Stimulated activated CD4-positive, alpha-beta T cell treated with anti-CD3 and anti-CD28 coated beads, Interleukin-15, amount 100 ng/mL, for 24 hours (primary cell): ENCODE measurements around the gene SDK1.

Source experiments
- DNase-seq: peaks from one replicate; pipeline ENCODE4 v3.0.0-alpha.2; 2020

The SDK1 gene

GRCh38 chr7:3594901-3595300 lies 293.8 kb downstream of the SDK1 start:
- DNase-seq, result no peak

DNA sequence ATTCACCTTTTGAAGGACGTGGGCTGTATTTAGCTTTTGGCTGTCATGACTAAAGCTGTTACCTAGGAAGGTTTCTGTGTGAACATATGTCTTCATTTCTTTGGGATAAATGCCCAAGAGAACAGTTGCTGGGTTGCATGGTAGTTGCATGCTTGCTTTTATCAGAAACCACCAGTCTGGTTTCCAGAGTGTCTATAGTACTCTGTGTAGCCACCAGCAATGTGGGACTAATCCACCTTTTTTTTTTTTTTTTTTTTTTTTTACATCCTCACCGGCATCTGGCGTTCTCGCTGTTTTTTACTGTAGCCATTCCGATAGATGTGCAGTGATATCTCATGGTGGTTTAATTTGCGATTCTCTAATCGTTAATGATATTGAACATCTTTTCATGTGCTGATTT lies 297.8 kb downstream of the SDK1 start:
- DNase-seq, result no peak

DNA sequence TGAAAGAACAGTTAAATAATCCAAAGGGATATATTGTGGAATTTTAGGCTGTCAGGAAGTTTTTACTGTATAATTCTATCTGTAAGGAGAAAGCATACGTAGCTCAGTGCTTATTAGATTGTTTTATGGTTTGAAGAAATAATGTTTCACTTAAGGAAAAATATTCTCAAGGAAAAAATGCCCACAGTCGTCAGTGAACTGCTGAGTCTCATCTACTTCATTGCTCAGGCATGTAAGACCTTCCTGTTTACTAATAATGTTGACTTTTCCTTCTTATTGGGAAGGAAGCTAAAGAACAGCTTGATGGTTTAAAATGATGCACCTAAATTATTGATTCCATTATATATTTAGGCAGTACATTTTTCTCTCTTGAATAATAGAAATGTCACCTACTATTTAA lies 304.2 kb downstream of the SDK1 start:
- no peak for DNase-seq

DNA sequence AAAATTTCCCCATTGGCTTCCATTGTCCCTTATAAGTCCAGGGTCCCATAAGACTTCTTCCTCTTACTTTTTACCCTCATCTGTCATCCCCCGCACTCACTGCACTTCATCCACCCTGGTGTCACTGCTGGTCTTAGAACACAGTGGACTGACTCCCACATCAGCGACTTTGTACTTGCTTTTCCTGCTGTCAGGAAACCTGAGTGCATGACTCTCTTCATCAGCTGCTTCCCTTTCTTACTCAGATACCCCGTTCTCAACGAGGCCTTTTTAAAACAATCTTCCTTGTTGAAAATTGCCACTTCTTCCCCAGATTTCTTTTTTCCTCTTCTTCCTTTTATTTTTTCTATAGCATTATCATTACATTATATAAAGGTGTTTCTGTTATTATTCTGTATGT lies 305.4 kb downstream of the SDK1 start:
- no peak for DNase-seq

DNA sequence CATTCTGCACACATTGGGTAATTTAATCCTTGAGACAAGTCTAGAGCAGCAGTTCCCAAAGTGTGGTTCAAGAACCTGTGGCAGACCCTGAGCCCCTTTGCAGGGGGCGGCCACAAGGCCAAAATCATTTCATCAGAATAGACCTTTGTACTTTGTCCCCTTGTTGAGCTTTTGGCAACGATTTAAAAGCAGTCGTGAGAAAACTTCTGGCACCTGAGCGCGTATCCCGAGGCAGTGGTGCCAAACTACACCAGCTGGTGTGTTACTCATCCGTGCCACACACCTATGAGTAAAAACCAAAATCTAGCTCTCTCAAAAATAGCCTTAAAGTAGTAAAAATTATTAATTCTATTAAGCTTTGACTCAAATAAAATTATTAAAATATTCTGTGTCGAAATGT lies 306.8 kb downstream of the SDK1 start:
- no peak for DNase-seq

- DNase-seq, result no peak
Measured at GRCh38 chr7:3616306-3616705, 315.3 kb downstream of the SDK1 start.

DNA sequence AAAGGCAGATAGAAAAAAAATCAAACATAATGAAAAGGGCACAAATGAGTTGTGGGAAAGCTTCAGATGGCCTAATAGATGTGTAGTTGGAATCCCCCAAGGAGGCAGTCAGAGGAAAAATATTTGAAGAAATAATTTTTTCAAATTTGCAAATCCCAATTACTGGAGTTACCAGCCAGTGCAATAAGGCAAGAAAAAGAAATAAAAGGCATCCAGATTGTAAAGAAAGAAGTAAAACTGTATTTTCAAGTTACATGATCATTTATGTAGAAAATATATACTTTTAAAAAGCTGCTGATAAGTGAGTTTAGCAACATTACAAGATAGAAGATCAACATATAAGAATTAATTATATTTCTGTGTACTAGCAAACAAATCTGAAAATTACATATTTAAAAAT lies 329.0 kb downstream of the SDK1 start:
- DNase-seq, result no peak

- DNase-seq, result no peak
Measured at GRCh38 chr7:3634396-3634795, 333.3 kb downstream of the SDK1 start.

GRCh38 chr7:3636131-3636860 lies 335.2 kb downstream of the SDK1 start:
- DNase-seq, result no peak

DNA sequence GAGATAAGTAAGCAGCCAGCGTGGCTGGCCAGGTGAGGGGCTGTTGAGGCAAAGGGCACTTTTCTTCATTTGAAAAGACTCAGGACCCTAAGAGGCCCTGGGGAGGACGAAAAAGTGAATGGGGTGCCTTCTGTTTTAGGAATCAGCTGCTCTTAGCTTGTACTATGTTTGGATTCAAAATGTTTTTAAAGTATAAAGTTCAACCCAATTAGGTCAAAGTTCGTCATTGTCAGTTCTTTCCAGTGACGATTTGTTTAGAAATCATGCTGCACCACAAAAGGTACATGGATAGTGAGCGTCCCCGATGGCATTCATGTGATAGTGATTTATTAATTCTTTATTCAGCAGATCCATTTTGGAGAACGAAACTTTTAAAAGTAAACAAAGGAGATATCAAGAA lies 338.2 kb downstream of the SDK1 start:
- no peak for DNase-seq

- DNase-seq, result no peak
Measured at GRCh38 chr7:3641582-3641981, 340.5 kb downstream of the SDK1 start.

GRCh38 chr7:3643091-3643490 lies 342.0 kb downstream of the SDK1 start:
- no peak for DNase-seq

- DNase-seq, result no peak
Measured at GRCh38 chr7:3648276-3648675, 347.2 kb downstream of the SDK1 start.

GRCh38 chr7:3649250-3649649 lies 348.2 kb downstream of the SDK1 start:
- no peak for DNase-seq

DNA sequence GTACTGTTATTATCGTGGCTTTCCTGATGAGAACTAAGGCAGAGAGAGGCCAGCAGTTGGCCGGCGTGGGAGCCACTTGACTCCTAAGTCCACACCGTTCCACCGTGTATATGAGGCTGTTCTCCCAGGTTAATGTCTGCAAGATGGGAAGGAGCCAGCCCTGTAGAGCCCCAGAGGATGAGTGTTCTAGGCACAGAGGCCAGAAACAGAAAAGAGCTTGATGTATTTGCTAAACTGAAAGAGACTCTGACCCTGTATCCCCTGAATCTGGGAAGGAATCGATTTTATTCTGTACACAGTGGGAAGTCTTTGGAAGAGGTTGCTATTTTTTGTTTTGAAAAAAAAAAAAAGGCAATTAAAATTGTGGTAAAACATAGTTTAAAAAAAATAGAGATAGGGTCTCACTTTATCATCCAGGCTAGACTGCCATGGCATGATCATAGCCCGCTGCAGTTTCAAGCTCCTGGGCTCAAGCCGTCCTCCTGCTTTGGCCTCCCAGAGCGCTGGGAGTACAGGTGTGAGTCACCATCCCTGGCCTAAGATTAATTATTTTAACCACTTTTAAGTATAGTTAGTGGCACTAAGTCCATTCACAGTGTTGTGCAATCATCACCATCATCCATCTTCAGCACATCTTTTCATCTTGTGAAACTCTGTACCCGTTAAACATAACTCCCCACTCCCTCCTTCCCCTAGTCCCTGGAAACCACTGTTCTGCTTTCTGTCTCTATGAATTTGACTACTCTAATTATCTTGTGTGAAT lies 348.8 kb downstream of the SDK1 start:
- no peak for DNase-seq

- DNase-seq, result no peak
Measured at GRCh38 chr7:3650844-3651243, 349.8 kb downstream of the SDK1 start.

DNA sequence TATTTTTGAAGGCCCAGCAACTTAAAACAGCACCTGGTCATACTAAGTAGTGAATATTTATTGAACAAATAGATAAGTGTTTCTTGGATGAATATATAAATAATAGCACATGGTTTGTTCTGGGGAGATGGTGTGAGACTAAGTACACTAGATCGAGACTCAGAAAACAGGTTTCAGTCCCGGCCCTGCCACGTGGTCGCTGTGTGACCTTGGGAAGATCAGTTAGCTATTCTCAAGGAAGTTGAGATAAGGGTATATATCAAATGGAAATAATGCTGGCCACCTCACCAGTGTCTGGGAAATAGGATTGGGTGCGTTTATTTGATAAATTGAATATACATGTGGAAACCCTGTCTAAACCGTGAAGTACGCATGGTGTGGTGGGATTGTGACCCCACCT lies 354.6 kb downstream of the SDK1 start:
- no peak for DNase-seq

DNA sequence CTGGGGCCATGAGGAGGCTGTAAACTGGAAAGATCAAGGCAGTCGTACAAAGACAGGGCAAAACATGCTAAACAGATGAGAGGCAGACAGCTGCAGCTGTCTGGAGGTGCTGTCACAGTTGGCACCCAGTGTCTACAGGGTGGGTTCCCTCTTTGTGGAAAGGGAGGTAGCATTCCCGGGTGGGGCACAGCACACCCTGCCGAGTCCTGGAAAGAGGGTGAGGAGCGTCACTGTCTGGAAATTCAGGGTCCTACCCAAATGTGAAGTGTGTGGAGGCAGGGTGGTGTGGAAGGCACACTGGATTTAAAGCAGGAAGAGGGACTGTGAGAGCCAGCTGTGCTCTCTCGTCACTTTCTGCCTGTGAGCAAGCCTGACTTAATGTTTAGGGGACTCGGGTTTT lies 356.2 kb downstream of the SDK1 start:
- DNase-seq, result no peak

DNA sequence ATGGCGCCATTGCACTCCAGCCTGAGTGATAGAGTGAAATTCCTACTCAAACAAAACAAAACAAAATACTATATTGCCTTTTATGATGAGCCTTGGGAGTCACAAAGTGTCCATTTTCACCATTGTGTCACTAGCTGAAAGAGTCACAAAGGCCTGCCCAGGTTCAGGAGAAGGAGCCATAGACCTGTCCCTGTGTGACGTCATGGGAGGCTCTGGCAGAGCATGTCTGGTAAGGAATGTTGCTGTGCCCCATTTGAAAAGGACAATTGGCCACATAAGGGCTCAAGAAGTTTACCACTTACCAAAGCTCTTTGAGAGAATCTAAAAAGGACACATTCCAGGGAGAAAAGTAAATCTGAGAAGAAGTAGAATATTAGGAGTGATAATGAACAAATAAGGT lies 367.7 kb downstream of the SDK1 start:
- DNase-seq, result no peak

DNA sequence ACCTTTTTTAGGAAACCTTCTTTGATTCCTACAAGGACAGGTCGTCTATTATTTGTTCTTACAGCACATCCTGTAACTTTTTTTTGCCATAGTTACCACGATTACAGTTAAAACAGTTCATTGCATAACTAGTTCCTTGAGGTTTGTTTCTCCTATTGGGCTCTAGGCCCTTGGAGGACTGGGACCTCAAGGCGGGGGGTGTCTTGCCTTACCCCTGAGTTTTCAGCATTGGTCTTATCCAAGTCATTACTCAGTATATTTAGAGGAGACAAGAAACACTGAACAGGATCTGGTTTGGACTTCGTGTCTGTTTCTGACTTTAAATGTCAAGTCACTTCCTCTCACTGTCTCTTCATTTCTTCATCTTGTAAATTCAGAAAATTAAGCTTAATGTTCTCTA lies 369.8 kb downstream of the SDK1 start:
- no peak for DNase-seq

DNA sequence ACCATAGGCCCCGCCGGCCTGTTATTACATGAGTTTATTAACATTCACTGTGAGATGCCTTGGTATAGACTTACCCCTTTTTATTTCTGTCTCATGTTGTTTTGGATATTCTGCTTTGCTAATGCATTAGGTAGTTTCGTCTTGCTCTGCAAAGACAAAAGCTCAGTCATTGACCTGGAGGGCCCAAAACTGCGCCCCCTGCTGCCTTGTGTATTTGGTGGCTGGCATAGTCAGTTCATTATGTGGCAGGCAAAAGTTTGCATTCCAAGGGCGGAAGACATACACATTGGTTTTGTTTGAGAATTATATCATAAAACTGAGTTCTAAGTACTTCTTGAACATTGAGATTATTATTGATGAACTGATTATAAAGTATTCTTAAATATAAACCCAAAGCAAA lies 372.5 kb downstream of the SDK1 start:
- peak; percentile 67 for DNase-seq

- no peak for DNase-seq
Measured at GRCh38 chr7:3678314-3678810, 377.3 kb downstream of the SDK1 start.

- no peak for DNase-seq
Measured at GRCh38 chr7:3682028-3682710, 381.1 kb downstream of the SDK1 start.
